HG03135 (cell line): ENCODE data around the gene ZNF587B.
A peak's percentile ranks its signal among the peaks of the same experiment; 100 is the strongest.
"Not testable (repeated sequence)": the region's sequence is repeated elsewhere in the genome, so short reads cannot be mapped to it uniquely, and the experiment has no call there.

Source experiments
- ATAC-seq: cut with Tn5 transposase; IDR thresholded peaks from one replicate; pipeline ENCODE4 v1.9.1; 2021; ENCODE audit warnings: mild to moderate bottlenecking, moderate library complexity; ENCODE audit not compliant: unreplicated experiment

ZNF587B gene

GRCh38 chr19:57830071-57830602 lies at the start of gene ZNF587B:
Gene ZNF587B, plus strand, starts transcription at chr19:57830299. Its CDS starts 230 bp downstream, at chr19:57830529.
- ATAC-seq, result no peak

- no peak for ATAC-seq
Observed at GRCh38 chr19:57786286-57786685, 43.8 kb upstream of the ZNF587B start.

GRCh38 chr19:57786906-57787305 lies 43.2 kb upstream of the ZNF587B start:
- no peak for ATAC-seq

- ATAC-seq, result no peak
Observed at GRCh38 chr19:57788114-57788692, 41.9 kb upstream of the ZNF587B start.

GRCh38 chr19:57789288-57789687 lies 40.8 kb upstream of the ZNF587B start:
- no peak for ATAC-seq

GRCh38 chr19:57796580-57796979 lies 33.5 kb upstream of the ZNF587B start:
- ATAC-seq, result not testable (repeated sequence)

GRCh38 chr19:57800696-57801095 lies 29.4 kb upstream of the ZNF587B start:
- ATAC-seq, result no peak

- no peak for ATAC-seq
Observed at GRCh38 chr19:57802269-57802668, 27.8 kb upstream of the ZNF587B start.

- ATAC-seq, result no peak
Observed at GRCh38 chr19:57803265-57803593, 26.9 kb upstream of the ZNF587B start.

- no peak for ATAC-seq
Observed at GRCh38 chr19:57803594-57804325, 26.3 kb upstream of the ZNF587B start.

- no peak for ATAC-seq
Observed at GRCh38 chr19:57807541-57807940, 22.6 kb upstream of the ZNF587B start.

- not testable (repeated sequence) for ATAC-seq
Observed at GRCh38 chr19:57810410-57811295, 19.4 kb upstream of the ZNF587B start.

- ATAC-seq, result no peak
Observed at GRCh38 chr19:57812226-57812625, 17.9 kb upstream of the ZNF587B start.

GRCh38 chr19:57812975-57813820 lies 16.9 kb upstream of the ZNF587B start:
- not testable (repeated sequence) for ATAC-seq

- no peak for ATAC-seq
Observed at GRCh38 chr19:57813919-57814504, 16.1 kb upstream of the ZNF587B start.

- ATAC-seq, result peak; percentile 69
Observed at GRCh38 chr19:57814505-57815246, 15.4 kb upstream of the ZNF587B start, which contains the start of gene ZNF552. Gene ZNF552, minus strand, starts transcription at chr19:57814913. Its CDS starts 170 bp downstream, at chr19:57814743.

GRCh38 chr19:57815247-57816075 lies 14.6 kb upstream of the ZNF587B start:
- ATAC-seq, result no peak

GRCh38 chr19:57816652-57817051 lies 13.4 kb upstream of the ZNF587B start:
- ATAC-seq, result no peak
